GM12891 (cell line): ENCODE results near the gene FN3KRP.

Experiments
- DNase-seq: peaks from one replicate; pipeline ENCODE4 v3.0.0; 2011; ENCODE audit warnings: low spot score; ENCODE audit not compliant: insufficient read length
- FAIRE-seq: peaks from 2 replicates; lab custom pipeline; 2011; peaks lifted over from hg19 to GRCh38; lab: Jason Lieb, UNC
- PAX5 ChIP-seq: IDR thresholded peaks from 2 replicates; pipeline ENCODE4 v1.6.1; 2011; ENCODE audit warnings: low read length, moderate library complexity, mild to moderate bottlenecking; ENCODE audit not compliant: insufficient read depth, severe bottlenecking
- POLR2A ChIP-seq: IDR thresholded peaks from 2 replicates; pipeline ENCODE4 v1.6.1; 2011; ENCODE audit warnings: low read depth, low read length, control low read depth
- POLR2AphosphoS5 ChIP-seq: IDR thresholded peaks from 2 replicates; pipeline ENCODE4 v1.6.1; 2011; ENCODE audit warnings: low read depth, low read length, control low read depth
- POU2F2 ChIP-seq: IDR thresholded peaks from 2 replicates; pipeline ENCODE4 v1.6.1; 2011; ENCODE audit warnings: low read depth, mild to moderate bottlenecking, control low read depth, low read length, moderate library complexity
- SPI1 ChIP-seq: IDR thresholded peaks from 2 replicates; pipeline ENCODE4 v1.6.1; 2011; ENCODE audit warnings: low read depth, low read length, control low read depth
- TAF1 ChIP-seq: IDR thresholded peaks from 2 replicates; pipeline ENCODE4 v1.6.1; 2011; ENCODE audit warnings: low read depth, low read length, control low read depth

The FN3KRP gene

GRCh38 chr17:82675476-82676245 is 40.8 kb upstream of the FN3KRP start:
- DNase-seq (no peak), FAIRE-seq (no peak)
- TF ChIP-seq PAX5 (no peak), TAF1 (no peak), POLR2AphosphoS5 (no peak), SPI1 (no peak), POLR2A (no peak), POU2F2 (no peak)

DNA sequence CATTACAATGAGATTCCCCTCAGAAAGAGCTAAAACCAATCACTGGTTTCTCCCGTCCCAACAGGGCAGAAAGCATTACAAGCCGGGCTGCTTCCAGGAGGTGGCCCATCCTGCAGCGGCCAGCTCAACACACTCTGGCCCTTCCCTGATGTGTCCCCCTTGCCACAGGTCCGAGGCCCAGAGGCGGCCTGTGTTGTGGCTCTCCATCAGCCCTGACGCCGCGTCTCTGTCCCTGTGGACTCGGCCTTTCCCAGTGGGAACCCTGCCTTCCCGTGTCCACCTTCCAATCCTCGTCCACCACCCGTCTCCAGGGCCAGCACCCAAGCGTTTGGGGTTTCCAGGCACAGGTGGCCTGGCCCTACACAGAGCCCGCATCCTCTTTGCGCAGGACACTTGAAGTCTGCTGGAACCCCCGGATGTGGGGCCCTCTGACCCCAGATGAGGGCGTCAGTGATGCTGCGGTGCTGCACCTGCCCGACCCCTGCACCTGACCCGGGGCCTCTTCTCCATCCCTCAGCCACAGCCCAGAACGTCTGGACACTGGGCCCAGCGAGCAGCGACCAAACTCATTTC is 39.1 kb upstream of the FN3KRP start:
- DNase-seq, result no peak
- no peak for FAIRE-seq
- TF ChIP-seq PAX5, result no peak
- TF ChIP-seq POLR2AphosphoS5, result no peak
- no peak for TF ChIP-seq POU2F2
- no peak for TF ChIP-seq TAF1
- TF ChIP-seq POLR2A, result no peak
- TF ChIP-seq SPI1, result no peak

GRCh38 chr17:82678265-82678891 is 38.1 kb upstream of the FN3KRP start:
- TF ChIP-seq POLR2AphosphoS5, result no peak
- TF ChIP-seq SPI1, result no peak
- TF ChIP-seq TAF1, result no peak
- no peak for TF ChIP-seq POU2F2
- TF ChIP-seq POLR2A, result no peak
- TF ChIP-seq PAX5, result no peak
- DNase-seq, result no peak
- no peak for FAIRE-seq

GRCh38 chr17:82679586-82680465 is 36.7 kb upstream of the FN3KRP start:
- TF ChIP-seq POLR2AphosphoS5 (no peak), PAX5 (no peak), POU2F2 (no peak), SPI1 (no peak), POLR2A (no peak), TAF1 (no peak)
- DNase-seq, result no peak
- no peak for FAIRE-seq

- DNase-seq, result no peak
- TF ChIP-seq POU2F2 (no peak), PAX5 (no peak), POLR2A (no peak), SPI1 (no peak), POLR2AphosphoS5 (no peak), TAF1 (no peak)
- no peak for FAIRE-seq
Measured at GRCh38 chr17:82681547-82681946, 35.0 kb upstream of the FN3KRP start.

GRCh38 chr17:82683534-82683933 is 33.0 kb upstream of the FN3KRP start:
- FAIRE-seq (no peak), DNase-seq (no peak)
- TF ChIP-seq POLR2A, result no peak
- TF ChIP-seq PAX5, result no peak
- TF ChIP-seq SPI1, result no peak
- no peak for TF ChIP-seq POLR2AphosphoS5
- TF ChIP-seq POU2F2, result no peak

DNA sequence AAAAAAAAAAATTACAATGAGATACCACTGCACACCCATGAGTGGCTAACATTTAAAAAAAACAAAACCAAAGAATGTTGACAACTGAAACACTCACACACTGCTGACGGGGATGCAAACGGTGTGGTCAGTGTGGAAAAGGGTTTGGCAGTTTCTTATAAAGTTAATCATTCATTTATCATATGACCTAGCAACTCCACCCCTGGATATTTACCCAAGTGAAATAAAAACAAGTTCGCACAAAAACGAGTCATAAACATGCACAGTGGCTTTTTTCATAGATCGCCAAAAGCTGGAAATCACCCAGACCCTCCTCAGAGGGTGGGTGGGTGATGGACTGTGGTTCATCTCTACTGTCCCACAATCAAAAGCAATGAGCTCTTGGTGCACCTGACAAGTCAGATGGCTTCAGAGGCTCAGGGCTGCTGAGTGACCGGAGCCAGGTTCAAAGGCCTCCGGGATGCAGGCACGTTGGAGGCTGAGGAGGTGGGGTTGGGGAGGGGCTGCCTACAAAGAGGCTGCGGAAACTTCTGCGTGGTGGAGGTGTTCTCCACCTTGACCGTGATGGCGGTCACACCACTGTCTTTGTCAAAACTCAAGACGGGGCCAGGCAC is 32.2 kb upstream of the FN3KRP start:
- TF ChIP-seq POLR2A (no peak), SPI1 (no peak), PAX5 (no peak), TAF1 (no peak), POU2F2 (no peak), POLR2AphosphoS5 (no peak)
- no peak for DNase-seq
- FAIRE-seq, result no peak

DNA sequence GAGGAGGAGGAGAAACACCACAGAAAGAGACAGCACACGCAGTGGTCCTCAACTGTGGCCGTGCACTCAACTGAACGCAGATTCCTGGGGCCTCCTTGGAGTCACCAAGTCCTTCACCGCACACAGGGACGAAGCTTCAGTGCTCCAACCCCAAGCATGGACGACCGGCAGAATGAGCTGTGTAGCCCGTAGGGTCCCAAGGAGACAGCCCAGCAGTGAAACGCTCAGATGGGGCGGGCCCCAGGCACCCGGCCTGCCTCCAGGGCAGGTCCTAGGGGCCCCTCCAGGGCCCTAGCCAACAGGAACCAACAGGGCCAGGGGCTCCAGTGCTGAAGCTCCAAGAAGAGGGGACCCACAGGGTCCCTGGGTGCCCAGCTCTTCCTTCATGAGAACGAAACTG is 31.2 kb upstream of the FN3KRP start:
- DNase-seq (no peak), FAIRE-seq (no peak)
- TF ChIP-seq SPI1, result no peak
- no peak for TF ChIP-seq POU2F2
- TF ChIP-seq POLR2AphosphoS5, result no peak
- no peak for TF ChIP-seq POLR2A
- no peak for TF ChIP-seq PAX5
- no peak for TF ChIP-seq TAF1
